CD4-positive, alpha-beta T cell treated with Interleukin-6 at 100 ng/mL for 8 hours (primary cell): ENCODE data around the gene MEPE.

Experiments
- DNase-seq: peaks from one replicate; pipeline ENCODE4 v3.0.0-alpha.2; 2020; ENCODE audit warnings: mixed read lengths, low spot score

The MEPE gene

DNA sequence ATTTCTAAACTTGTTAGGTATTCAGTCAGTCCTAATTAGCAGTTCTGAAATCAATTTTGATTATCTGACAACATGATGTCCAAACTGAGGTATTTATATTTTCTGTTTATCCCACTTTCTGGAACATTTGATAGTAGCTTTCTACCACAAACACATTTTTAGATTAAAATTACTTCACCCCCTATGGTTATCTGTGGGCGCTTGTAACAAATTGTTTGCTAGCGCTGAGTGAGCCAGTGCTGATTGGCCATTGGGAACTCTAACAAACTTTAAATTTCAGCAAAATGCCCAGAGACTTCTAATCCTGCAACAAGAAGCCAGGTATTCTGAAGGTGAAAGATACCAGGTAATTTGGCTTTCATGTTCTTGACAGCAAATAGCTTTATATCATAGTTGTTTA lies at the start of gene MEPE:
Gene MEPE, plus strand, starts transcription at position 301 of the 400 bp plus-strand sequence. CDS start 1,746 bp downstream, outside the sequence.
- no peak for DNase-seq

- no peak for DNase-seq
These were observed 49.0 kb upstream of the MEPE start for GRCh38 chr4:87783781-87784180.

- no peak for DNase-seq
These were observed 46.8 kb upstream of the MEPE start for GRCh38 chr4:87785731-87786509.

GRCh38 chr4:87799301-87800113 lies 33.3 kb upstream of the MEPE start, which contains the start of gene IBSP:
TSS of gene IBSP (plus strand) at chr4:87799554. CDS start at chr4:87802362, 2,808 bp downstream.
- DNase-seq = no peak

GRCh38 chr4:87802858-87803257 lies 29.9 kb upstream of the MEPE start:
- no peak for DNase-seq

DNA sequence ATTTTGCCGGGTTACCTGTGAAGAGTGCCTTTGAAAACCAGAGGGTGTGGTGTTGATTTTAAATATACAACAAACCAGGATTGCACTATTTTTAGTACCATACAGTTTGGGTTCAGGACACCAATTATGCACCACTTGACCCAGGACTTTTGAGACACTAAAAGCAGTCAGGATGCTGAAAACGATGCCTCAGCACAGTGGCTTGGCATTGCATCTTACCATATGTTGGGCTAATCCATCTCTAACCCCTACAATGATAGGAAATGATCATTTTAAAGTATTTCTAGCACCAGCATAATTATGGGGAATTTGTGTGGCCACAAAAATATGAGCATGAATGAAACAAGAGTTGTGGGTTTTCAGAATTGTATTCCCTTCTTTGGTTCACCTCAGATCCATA lies 29.3 kb upstream of the MEPE start:
- DNase-seq = no peak

DNA sequence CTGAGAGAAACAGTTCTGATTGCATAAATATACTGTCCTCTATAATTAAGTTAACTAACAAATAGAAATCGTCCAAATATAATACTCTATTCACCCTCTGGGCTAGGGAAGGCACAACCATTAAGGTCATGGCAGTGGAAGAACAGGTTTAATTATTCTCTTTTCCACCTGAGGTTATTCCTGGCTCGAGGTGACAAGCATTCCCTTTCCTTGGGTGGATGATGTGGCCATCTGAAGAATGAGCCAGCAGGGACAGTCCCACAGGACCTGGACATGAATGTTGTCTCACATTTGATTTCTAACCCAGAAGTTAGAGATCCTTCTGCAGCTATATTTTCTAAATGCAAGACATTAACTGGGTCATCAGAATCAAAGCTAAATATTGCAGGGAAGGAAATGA lies 27.9 kb upstream of the MEPE start:
- DNase-seq = no peak

DNA sequence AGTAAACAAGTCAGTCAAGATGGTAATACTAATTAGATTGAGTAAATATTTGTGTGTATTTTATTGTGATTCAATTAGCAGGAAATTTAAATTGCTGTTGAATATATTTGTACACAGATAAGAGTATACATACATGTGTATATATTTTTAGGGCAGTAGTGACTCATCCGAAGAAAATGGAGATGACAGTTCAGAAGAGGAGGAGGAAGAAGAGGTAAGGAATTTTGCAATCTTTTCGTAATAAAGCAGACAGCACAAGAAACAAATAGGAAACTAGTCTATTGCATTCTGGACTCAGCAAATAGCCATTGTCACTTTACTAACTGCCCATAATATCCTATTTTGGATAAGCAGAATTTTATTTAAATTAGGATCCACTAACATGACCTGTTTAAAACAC lies 26.8 kb upstream of the MEPE start:
- DNase-seq = no peak

DNA sequence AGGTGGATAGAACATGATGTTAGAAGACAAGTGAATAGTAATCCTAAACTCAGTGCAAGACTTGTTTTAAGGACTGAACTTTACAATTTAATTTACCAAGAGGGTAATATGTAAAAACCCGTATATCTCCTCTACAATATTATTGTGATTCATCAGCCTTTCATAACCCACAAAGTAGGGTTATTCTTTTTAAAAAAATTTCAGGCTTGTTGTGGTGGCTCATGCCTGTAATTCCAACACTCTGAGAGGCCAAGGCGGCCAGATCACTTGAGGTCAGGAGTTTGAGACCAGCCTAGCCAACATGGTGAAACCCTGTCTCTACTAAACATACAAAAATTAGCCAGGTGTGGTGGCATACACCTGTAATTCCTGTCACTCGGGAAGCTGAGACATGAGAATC lies 26.2 kb upstream of the MEPE start:
- DNase-seq = no peak

DNA sequence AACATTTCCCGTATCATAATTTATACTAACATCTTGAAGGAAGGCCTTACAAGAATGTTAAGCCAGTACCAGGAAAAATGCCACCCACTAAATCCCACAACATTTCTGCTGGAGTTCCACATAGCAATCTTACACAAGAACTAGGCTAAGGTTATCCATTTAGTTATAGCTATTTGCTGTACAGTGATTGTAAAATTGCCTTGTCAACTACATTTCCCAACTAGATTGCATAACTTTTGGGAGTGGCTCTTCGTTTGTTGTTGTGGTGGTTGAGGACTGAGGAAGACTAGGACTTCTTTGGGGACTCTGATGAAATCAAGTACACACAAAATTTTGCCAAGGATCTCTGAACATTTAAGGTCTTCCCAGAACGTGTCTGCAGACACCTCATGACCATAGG lies 25.4 kb upstream of the MEPE start:
- no peak for DNase-seq

- DNase-seq = no peak
These were observed 20.8 kb upstream of the MEPE start for GRCh38 chr4:87811977-87812376.

DNA sequence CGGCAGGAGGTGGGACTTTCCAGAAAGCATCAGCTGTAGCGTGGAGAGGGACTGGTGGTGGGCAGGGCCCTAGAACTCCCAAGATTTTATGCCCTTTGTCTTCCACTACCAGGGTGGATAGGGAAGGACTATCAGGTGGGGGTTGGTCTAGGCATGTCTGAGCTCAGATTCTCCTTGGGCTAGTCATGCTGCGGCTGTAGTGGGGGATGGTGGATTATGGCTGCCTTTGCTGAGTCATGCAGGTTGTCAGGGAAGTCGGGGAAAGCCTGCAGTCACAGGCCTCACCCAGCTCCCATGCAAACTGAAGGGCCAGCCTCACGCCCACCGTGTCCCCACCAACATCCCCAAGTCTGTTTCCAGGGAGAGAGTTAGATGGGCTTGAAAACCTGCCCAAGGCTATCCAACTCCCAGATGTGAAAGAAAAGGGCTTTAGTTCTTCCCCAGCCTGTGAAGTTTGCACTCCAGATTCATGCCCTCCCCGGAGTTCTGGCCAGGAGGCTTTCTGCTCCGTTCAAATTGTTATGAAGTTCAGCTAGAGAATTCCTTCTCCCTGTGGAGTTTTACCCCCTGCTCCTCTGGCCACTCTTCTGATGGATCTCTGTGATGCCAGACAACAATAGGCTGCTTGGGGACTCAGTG lies 13.4 kb upstream of the MEPE start:
- no peak for DNase-seq

DNA sequence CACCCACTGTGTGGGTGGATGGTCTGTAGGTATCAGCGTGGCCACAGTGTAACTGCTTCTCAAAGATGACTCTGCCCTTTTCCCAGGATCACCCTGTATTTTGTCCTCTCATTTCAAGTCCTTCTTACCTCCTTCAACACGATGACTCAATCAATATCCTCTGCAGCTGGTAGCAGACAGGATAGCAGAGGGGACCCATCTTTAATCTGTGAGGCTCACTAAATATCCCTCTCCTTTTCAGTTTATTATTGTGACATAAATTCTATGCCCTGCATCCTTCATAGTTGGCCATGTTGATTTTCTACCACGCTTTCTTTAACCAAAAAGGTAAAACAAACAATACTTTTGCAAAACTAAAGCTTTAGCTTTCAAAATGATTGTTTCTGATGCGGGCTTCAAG lies 9.6 kb upstream of the MEPE start:
- no peak for DNase-seq

DNA sequence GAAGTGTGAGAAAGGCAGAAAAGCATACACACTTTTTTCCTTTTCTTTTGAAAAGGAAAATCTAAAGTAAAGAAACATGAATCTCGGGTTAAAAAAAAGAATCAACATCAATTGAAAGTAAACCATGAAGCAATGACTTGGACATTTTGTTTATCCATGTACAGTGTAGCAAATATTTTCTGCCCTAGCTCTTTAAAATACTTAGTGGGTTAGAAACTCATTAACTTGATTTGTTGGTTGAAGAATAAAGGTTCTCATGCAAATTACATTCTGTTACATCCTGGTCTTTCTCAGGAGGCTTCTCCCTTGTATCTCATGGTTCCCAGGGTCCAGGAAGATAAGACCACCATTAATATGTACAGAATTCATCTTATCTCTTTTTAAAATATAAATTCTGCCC lies 9.0 kb upstream of the MEPE start:
- DNase-seq = no peak

- no peak for DNase-seq
These were observed 8.4 kb upstream of the MEPE start for GRCh38 chr4:87824352-87824751.

DNA sequence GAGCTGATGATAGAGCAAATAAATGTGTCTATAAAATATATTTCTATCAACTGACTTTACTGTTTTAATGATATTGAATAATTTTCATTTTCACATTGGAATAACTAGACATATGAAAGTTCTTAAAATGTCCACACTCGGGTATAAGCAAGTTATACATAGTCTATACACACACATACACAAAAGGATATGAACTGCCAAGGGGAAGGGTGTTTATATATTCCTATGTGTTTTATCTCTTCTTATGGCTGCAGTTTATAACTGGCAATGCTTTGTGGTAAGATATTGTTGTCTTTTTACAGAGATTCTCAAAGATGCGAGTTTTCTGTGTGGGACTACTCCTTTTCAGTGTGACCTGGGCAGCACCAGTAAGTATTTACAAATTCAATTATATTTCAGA lies 1.6 kb downstream of the MEPE start:
- no peak for DNase-seq

GRCh38 chr4:87835197-87835596 lies 2.4 kb downstream of the MEPE start:
- DNase-seq = no peak

DNA sequence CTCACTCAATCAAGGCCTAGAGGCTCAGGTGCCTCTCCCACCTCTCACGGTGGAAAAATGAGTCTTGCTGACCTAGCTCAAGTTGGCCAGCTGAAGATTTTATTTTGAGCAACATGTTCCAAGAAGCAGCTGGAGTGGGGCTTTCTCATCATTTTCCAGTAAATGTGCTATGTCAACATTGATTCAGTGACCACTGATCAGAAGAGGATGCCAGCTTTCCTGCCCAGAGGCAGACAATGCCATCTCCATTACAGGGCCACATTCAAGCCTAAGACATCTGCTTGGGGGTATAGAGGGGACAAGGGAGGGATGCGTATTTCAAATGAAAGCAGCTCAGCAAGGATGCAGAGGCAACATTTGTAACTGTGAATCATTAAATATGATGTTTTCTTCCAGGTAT lies 3.0 kb downstream of the MEPE start:
- no peak for DNase-seq

- DNase-seq = no peak
These were observed 5.4 kb downstream of the MEPE start for GRCh38 chr4:87838205-87838604.

- no peak for DNase-seq
These were observed 6.3 kb downstream of the MEPE start for GRCh38 chr4:87838890-87839591.

DNA sequence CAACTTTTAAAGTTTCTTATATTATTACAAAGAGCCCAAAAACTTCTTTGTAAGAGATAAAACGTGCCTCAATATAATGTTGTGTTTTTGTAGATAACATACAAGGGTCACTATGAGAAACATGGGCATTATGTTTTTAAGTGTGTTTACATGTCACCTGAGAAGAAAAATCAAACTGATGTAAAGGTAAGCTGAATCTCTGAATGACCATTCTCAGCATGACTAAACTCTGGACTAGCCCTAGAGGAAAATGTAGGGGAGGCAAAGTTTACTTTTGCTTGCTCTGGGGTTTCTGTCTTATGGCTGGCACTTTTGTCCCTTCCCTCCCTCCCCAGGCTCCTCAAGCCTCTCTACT lies 6.8 kb downstream of the MEPE start:
- DNase-seq = no peak

GRCh38 chr4:87840149-87840548 lies 7.4 kb downstream of the MEPE start:
- DNase-seq = no peak
